HEK293T (cell line): ENCODE data around the gene ARHGAP10.

Source experiments
- BHLHE40 ChIP-seq: fragments of 450-650 bp; IDR thresholded peaks from 2 replicates; pipeline ENCODE4 v1.6.1; 2016; ENCODE audit warnings: mild to moderate bottlenecking, moderate library complexity, borderline replicate concordance
- CTBP1 ChIP-seq: fragments of 450-650 bp; IDR thresholded peaks from 2 replicates; pipeline ENCODE4 v1.6.1; 2016; ENCODE audit warnings: borderline replicate concordance

DNA sequence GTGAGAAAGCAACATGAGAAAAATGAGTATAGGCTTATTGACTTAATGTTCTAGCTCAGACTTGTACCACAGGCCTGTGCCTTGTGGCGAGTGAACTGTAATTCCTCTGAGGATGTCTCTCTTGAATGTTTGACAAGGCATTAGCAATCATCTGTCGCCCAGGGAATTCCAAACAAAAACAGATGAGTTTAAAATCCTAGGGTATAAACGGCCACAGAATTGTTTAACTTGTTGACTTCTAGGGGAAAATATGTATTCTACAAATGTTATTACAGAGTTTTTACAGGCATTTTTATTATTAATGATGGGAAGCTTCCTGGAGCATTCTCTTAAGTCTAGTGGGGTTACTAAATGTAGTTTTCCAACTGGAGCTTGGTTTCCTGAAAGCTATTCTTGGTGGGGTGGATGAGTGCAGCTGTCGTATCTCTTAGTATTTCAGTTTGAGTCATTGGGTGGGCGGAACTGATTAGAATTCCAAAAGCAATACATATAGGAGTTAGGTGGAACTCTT lies 40.6 kb downstream of the ARHGAP10 start:
- TF ChIP-seq BHLHE40 (no peak), CTBP1 (no peak)
